ENCODE measurements around the gene GTF3C4.

GRCh38 chr9:132731230-132731629 is 61.0 kb downstream of the GTF3C4 start:
- TF ChIP-seq SMC3 (IDR thresholded peaks at IDR 0.05) (no peak), CTCF (IDR thresholded peaks at IDR 0.05) (no peak), PHF8 (IDR thresholded peaks at IDR 0.05; ENCODE audit: borderline replicate concordance, low read depth) (no peak), RAD21 (conservative IDR thresholded peaks at IDR 0.05 in 1 of 2, IDR thresholded peaks at IDR 0.05 in 1 of 2) (no peak), USF2 (IDR thresholded peaks at IDR 0.05) (no peak), NR3C1 (IDR thresholded peaks at IDR 0.05) (no peak), MYC (IDR thresholded peaks at IDR 0.05; ENCODE audit: borderline replicate concordance, low read length) (no peak), RCOR1 (IDR thresholded peaks at IDR 0.05; ENCODE audit: low read depth, low read length) (no peak), POLR2A (IDR thresholded peaks at IDR 0.05; ENCODE audit: low read length) (no peak), CHD4 (IDR thresholded peaks at IDR 0.05; ENCODE audit: borderline replicate concordance) (no peak), KDM5A (IDR thresholded peaks at IDR 0.05) (no peak), CEBPB (IDR thresholded peaks at IDR 0.05) (no peak)
